ENCODE data around the gene PCDH15. TPM values are rescaled to one million over a fixed set of nuclear protein-coding genes. Genes with fewer than 3 reads are reported as not detected.

The PCDH15 gene
- total and polyA plus RNA-seq, 2 of the 8 experiments (the other 6 are each of a cell fraction or from before 2014, with no cell fraction given) = 0.11 TPM; not detected in 1

- H3K27me3 ChIP-seq (replicated peaks in 1 of 4; ENCODE audit: control insufficient read depth in 3 of 4, extremely low read depth in 1 of 4, insufficient read depth in 3 of 4, low read length in 3 of 4) = no peaks in the 10 kb centered on the region
- TF ChIP-seq NANOG (IDR thresholded peaks at IDR 0.05; ENCODE audit: insufficient read depth, low read depth, low read length, poor library complexity, severe bottlenecking) (no peak), EGR1 (IDR thresholded peaks at IDR 0.05; ENCODE audit: borderline replicate concordance, low read depth, low read length) (no peak), CEBPB (IDR thresholded peaks at IDR 0.05; ENCODE audit: low read depth, low read length) (no peak), BRCA1 (IDR thresholded peaks at IDR 0.05; ENCODE audit: low read depth, low read length) (no peak), BCL11A (IDR thresholded peaks at IDR 0.05; ENCODE audit: low read depth in 2 of 2, low read length in 2 of 2) (no peak), TBP (IDR thresholded peaks at IDR 0.05; ENCODE audit: low read depth, low read length) (no peak), NRF1 (IDR thresholded peaks at IDR 0.05; ENCODE audit: low read depth, low read length) (no peak), POLR2AphosphoS5 (IDR thresholded peaks at IDR 0.05; ENCODE audit: low read depth, low read length) (no peak), MAX (IDR thresholded peaks at IDR 0.05) (no peak), JUN (IDR thresholded peaks at IDR 0.05; ENCODE audit: low read depth, low read length) (no peak), POLR2A (IDR thresholded peaks at IDR 0.05; ENCODE audit: control extremely low read depth in 1 of 2, low read depth in 2 of 2, low read length in 2 of 2) (no peak), PHF8 (conservative IDR thresholded peaks at IDR 0.05; ENCODE audit: low read depth, low read length) (no peak)
- no peaks in the 10 kb centered on the region for H3K79me1 ChIP-seq (ENCODE audit: low read depth, low read length)
- no peak overlapping the region for H3K23ac ChIP-seq (ENCODE audit: insufficient read length)
- WGBS, 2 experiments (ENCODE audit: extremely low coverage in 1 of 2, insufficient coverage in 1 of 2, insufficient read length in 1 of 2, insufficient replicate concordance in 2 of 2, low coverage in 1 of 2, low lambda C conversion rate in 2 of 2, missing lambda C conversion rate in 1 of 2) = 90% methylated on average over 2 of the region's 2 CpGs; no CpG with 5 or more reads in 1 of the 2 experiments
- H3K14ac ChIP-seq (ENCODE audit: insufficient read length) = no peak overlapping the region
- ChIA-PET POLR2A (ENCODE audit: partially characterized antibody) (no interaction called here), CTCF (ENCODE audit: partially characterized antibody) (interaction anchor here (0.7 to 1.4 kb wide), 2 partner anchors 11 to 690 kb away, joined by 3 read pairs; no protein-coding TSS in a partner anchor)
- H2BK15ac ChIP-seq (ENCODE audit: low read length) = no peak overlapping the region
- H3K79me2 ChIP-seq (ENCODE audit: control insufficient read depth in 1 of 2, insufficient read depth in 2 of 2, low read length in 2 of 2) = no peaks in the 10 kb centered on the region
- H2AFZ ChIP-seq (ENCODE audit: low read length) = peak overlapping the region; percentile 89; the same call in 1 of the 2 replicates
- DNase-seq (ENCODE audit: low read depth in 1 of 2, low spot score in 2 of 2) (no peak), FAIRE-seq (no peak)
- no peak overlapping the region for H2BK12ac ChIP-seq (ENCODE audit: low read depth, low read length)
- H3K4me2 ChIP-seq (ENCODE audit: insufficient read depth in 1 of 2, low read depth in 2 of 2, low read length in 2 of 2) = no peak overlapping the region
- H3K56ac ChIP-seq (replicated peaks; ENCODE audit: insufficient read length, low read depth, low read length) = no peak overlapping the region
- H4K91ac ChIP-seq (replicated peaks; ENCODE audit: insufficient read length, low read length) = no peak overlapping the region
- H3K9ac ChIP-seq (replicated peaks in 1 of 4; ENCODE audit: extremely low read depth in 1 of 4, low read depth in 3 of 4, low read length in 3 of 4) = no peak overlapping the region
- H4K8ac ChIP-seq (ENCODE audit: extremely low read depth, insufficient read depth, low read length) = no peak overlapping the region
- no peak overlapping the region for H2AK5ac ChIP-seq (ENCODE audit: low read depth, low read length)
- H3K36me3 ChIP-seq (ENCODE audit: control insufficient read depth in 2 of 4, insufficient read depth in 4 of 4, low read length in 3 of 4) = no peaks in the 10 kb centered on the region
- H4K20me1 ChIP-seq (replicated peaks in 1 of 2; ENCODE audit: control insufficient read depth in 1 of 2, insufficient read depth in 2 of 2, low read length in 2 of 2) = no peaks in the 10 kb centered on the region
- H3K9me3 ChIP-seq (ENCODE audit: insufficient read depth in 2 of 2, low read depth in 1 of 2, low read length in 1 of 2) = no peaks in the 10 kb centered on the region
- no peak overlapping the region for H2BK20ac ChIP-seq (ENCODE audit: low read length)
- H3K27ac ChIP-seq (ENCODE audit: low read depth, low read length) = no peak overlapping the region
- no peak overlapping the region for H2BK120ac ChIP-seq (replicated peaks; ENCODE audit: low read depth, low read length)
- H3K23me2 ChIP-seq (ENCODE audit: low read depth, low read length) = no peaks in the 10 kb centered on the region
- no peak overlapping the region for H4K5ac ChIP-seq (ENCODE audit: insufficient read length, low read depth, low read length)
- H3K4me3 ChIP-seq (ENCODE audit: extremely low read depth in 1 of 4, insufficient read depth in 2 of 4, low read depth in 3 of 4, low read length in 4 of 4) = no peak overlapping the region
- no peaks in the 10 kb centered on the region for H3K4me1 ChIP-seq (replicated peaks in 1 of 4; ENCODE audit: control insufficient read depth in 3 of 4, insufficient read depth in 4 of 4, low read length in 3 of 4)
- H3K18ac ChIP-seq (ENCODE audit: extremely low read depth, low read length) = no peak overlapping the region
- H2BK5ac ChIP-seq (ENCODE audit: low read depth, low read length) = no peak overlapping the region
- H3K4ac ChIP-seq (replicated peaks; ENCODE audit: insufficient read length, low read depth, low read length) = no peak overlapping the region
These were observed 270.7 kb downstream of the PCDH15 start for GRCh38 chr10:54530299-54530698.
